Colonic mucosa (tissue), 4 donors: Measurements from ENCODE around the gene GGTLC1. TPM values are rescaled to one million over a fixed set of nuclear protein-coding genes. Genes with fewer than 3 reads are reported as not detected.
"Not testable (repeated sequence)": the region's sequence is repeated elsewhere in the genome, so short reads cannot be mapped to it uniquely, and the experiment has no call there.

Experiments used
- DNase-seq: peaks from one replicate; pipeline ENCODE4 v3.0.0-alpha.2; 2020
- H3K27ac ChIP-seq: fragments of 200-600 bp; one replicate; pipeline ENCODE4 v1.8.0; 2021
- H3K27me3 ChIP-seq: fragments of 200-600 bp; one replicate; pipeline ENCODE4 v1.8.0; 2021
- H3K36me3 ChIP-seq: fragments of 200-600 bp; one replicate; pipeline ENCODE4 v1.8.0; 2021
- H3K4me1 ChIP-seq: fragments of 200-600 bp; one replicate; pipeline ENCODE4 v1.8.0; 2021; ENCODE audit warnings: mild to moderate bottlenecking
- H3K4me3 ChIP-seq: fragments of 200-600 bp; one replicate; pipeline ENCODE4 v1.8.0; 2021
- H3K9ac ChIP-seq, 2 donors: one replicate each; pipeline ENCODE4 v1.7.0; 2013; ENCODE audit warnings: control low read depth in 2 of 2, low read depth in 2 of 2, low read length in 2 of 2
- H3K9me3 ChIP-seq: fragments of 200-600 bp; one replicate; pipeline ENCODE4 v1.8.0; 2021
- CTCF ChIP-seq: fragments of 200-600 bp; IDR thresholded peaks from one replicate; pipeline ENCODE4 v1.8.0; 2022; ENCODE audit warnings: antibody characterized with exemption, mild to moderate bottlenecking
- intact Hi-C: fragments of 100-400 bp; cut with DNase I; formaldehyde crosslinking; loops from one replicate; pipeline ENCODE4 v1.14.1; 2022
- total RNA-seq, 2 donors: library from RNA; stranded (reverse); fragmentation: NEBNext Ultra II Directional in 1 of 2; extraction: Animal tissue kit (Norgen Biotek cat#: 25700) in 1 of 2; gene quantifications; one replicate each; pipeline ENCODE4 v1.2.1, GENCODE V29; 2021
- donor health status: healthy.
- donor health status: DM: no; HTN: no; CAD: no.
- donor health status: DM: no; HTN: no; CAD: no.

GGTLC1 gene
- total RNA-seq, 2 donors from 2014 or later = 0.27 TPM; not detected in 1

- DNase-seq = no peak
- Histone ChIP-seq H3K27me3 (no peaks in the 10 kb centered on the region), H3K9ac (no peak overlapping the region), H3K36me3 (no peaks in the 10 kb centered on the region), H3K27ac (no peak overlapping the region), H3K4me1 (no peaks in the 10 kb centered on the region), H3K9me3 (no peaks in the 10 kb centered on the region), H3K4me3 (no peak overlapping the region)
- intact Hi-C loops = no loop called here
- TF ChIP-seq CTCF = no peak
These were observed 14.3 kb upstream of the GGTLC1 start for GRCh38 chr20:24002896-24003295.

GRCh38 chr20:24001712-24002405, 13.3 kb upstream of the GGTLC1 start:
- Histone ChIP-seq H3K27me3 (no peaks in the 10 kb centered on the region), H3K4me1 (no peaks in the 10 kb centered on the region), H3K9me3 (no peaks in the 10 kb centered on the region), H3K4me3 (no peak overlapping the region), H3K27ac (no peak overlapping the region), H3K9ac (no peak overlapping the region), H3K36me3 (no peaks in the 10 kb centered on the region)
- TF ChIP-seq CTCF = no peak
- intact Hi-C loops = no loop called here
- DNase-seq = no peak

GRCh38 chr20:23998844-23999243, 10.3 kb upstream of the GGTLC1 start:
- DNase-seq = no peak
- Histone ChIP-seq H3K4me1 (no peaks in the 10 kb centered on the region), H3K9me3 (no peaks in the 10 kb centered on the region), H3K4me3 (no peak overlapping the region), H3K27me3 (no peaks in the 10 kb centered on the region), H3K27ac (no peak overlapping the region), H3K36me3 (no peaks in the 10 kb centered on the region), H3K9ac (no peak overlapping the region)
- intact Hi-C loops = no loop called here
- TF ChIP-seq CTCF = no peak

DNA sequence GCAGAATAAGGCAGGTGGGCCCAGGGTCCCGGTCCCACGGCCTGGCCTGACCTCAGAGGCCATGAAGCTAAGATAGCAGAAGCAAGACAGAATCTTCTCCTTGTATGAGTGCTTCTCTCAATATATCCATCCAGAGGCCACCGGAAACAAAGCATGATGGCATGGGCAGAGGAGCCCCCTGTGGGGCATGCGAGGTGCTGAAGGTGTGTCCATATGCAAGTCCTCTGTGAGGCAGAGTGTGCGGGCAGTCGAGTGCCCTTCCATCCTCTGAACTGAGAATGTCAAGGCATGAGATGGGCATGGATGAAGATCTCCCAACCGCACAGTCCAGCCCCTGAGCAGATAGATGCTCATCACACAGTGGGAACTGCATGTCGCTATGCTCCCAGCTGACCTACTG, 9.8 kb upstream of the GGTLC1 start:
- H3K4me3 ChIP-seq = no peak overlapping the region
- no peak for DNase-seq
- no peaks in the 10 kb centered on the region for H3K9me3 ChIP-seq
- H3K27me3 ChIP-seq = no peaks in the 10 kb centered on the region
- H3K4me1 ChIP-seq = no peaks in the 10 kb centered on the region
- no peak for TF ChIP-seq CTCF
- no peak overlapping the region for H3K9ac ChIP-seq
- no peak overlapping the region for H3K27ac ChIP-seq
- no peaks in the 10 kb centered on the region for H3K36me3 ChIP-seq
- intact Hi-C loops = no loop called here

GRCh38 chr20:23995905-23996666, 7.5 kb upstream of the GGTLC1 start:
- no peak overlapping the region for H3K9ac ChIP-seq
- no peaks in the 10 kb centered on the region for H3K27me3 ChIP-seq
- no peak overlapping the region for H3K27ac ChIP-seq
- H3K4me1 ChIP-seq = no peaks in the 10 kb centered on the region
- H3K4me3 ChIP-seq = no peak overlapping the region
- peak; percentile 54 for DNase-seq
- H3K9me3 ChIP-seq = no peaks in the 10 kb centered on the region
- H3K36me3 ChIP-seq = no peaks in the 10 kb centered on the region
- intact Hi-C loops = no loop called here
- peak; percentile 91 for TF ChIP-seq CTCF

DNA sequence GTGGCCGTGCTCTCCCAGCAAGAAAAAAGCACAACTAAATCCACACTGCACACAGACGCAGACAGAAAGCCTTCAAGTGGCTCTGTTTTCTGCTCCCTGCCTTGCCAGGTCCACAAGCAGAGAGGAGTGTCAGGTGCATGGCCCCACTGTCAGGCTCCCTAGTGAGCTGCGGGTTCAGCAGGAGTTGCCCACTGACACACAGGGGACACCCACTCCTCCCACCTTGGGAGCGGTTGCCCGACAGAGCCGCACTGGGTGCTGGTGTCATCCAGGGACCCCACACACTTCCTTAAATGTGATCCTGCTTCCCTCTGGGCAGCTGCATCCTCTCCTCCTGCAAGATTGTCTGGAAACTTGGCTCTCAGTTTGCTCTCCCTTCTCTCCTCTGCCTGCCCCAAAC, 6.7 kb upstream of the GGTLC1 start:
- H3K27me3 ChIP-seq, H3K9ac ChIP-seq, H3K27ac ChIP-seq, H3K4me3 ChIP-seq, H3K9me3 ChIP-seq, DNase-seq, intact Hi-C loops, H3K4me1 ChIP-seq, H3K36me3 ChIP-seq: not testable (repeated sequence)

DNA sequence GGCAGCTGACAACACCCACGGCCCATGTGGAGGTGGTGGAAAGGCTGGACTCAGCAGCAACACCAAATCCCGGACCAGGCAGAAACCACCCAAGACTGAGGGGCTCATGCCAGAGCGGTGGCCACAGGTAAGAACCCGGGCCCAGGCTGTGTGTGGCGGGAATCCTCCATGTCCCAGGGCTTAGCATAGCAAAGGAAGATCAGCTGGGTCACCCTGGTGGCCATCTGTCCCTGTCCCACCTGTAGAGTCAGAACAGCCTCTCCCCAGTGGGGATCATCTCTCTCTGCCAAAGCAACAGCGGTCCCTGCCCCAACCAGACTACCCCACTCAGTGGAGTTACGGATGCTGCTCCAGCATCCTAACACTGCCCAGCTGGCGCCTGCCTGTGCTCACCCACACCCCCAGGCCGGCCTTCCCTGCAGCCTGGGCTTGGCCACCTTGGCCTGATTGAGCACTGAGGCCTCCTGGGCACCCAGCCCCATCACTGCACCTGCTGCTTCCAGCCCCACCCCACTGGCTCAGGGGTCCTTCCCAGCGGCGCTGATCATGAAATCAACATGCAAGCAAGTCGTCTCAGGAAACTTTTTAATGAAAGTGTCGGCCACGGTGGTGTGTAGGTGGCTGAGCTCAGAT, 5.5 kb upstream of the GGTLC1 start:
- H3K27me3 ChIP-seq, H3K4me1 ChIP-seq, intact Hi-C loops, H3K9me3 ChIP-seq, H3K4me3 ChIP-seq, DNase-seq, H3K27ac ChIP-seq, H3K9ac ChIP-seq, H3K36me3 ChIP-seq: not testable (repeated sequence)

DNA sequence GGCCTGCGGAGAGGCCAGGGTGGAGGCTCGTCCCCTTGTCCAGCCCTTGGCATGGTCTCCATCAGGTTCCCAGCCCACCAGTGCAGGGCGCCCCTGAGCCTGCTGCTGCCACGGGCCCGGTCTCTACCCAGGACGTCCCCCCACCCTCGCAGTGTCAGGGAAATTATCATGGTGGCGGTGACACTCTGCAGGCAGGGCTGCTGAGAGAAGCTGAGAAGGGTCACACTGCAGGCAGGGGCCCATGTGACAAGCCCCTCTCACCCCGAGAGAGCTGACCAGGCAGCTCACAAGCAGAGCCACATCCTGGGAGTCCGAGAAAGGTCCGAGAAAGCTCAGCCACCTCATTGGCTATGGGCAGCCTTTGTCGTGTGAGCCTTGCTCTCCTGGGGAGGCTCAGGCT, 4.9 kb upstream of the GGTLC1 start:
- H3K9me3 ChIP-seq, H3K27ac ChIP-seq, H3K36me3 ChIP-seq, H3K4me3 ChIP-seq, H3K9ac ChIP-seq, H3K4me1 ChIP-seq, intact Hi-C loops, H3K27me3 ChIP-seq, DNase-seq: not testable (repeated sequence)
